Astrocyte of the cerebellum (primary cell): ENCODE results near the gene CRKL.

Experiments used
- DNase-seq: peaks from one replicate; pipeline ENCODE4 v3.0.0-alpha.2; 2011; ENCODE audit warnings: low read depth
- H3K4me3 ChIP-seq: 2 replicates; pipeline ENCODE4 v1.5.1; 2011; ENCODE audit warnings: mild to moderate bottlenecking, low read depth, low read length, moderate library complexity
- CTCF ChIP-seq: IDR thresholded peaks from 2 replicates; pipeline ENCODE4 v1.5.1; 2012; ENCODE audit warnings: low read length, low read depth, moderate library complexity, mild to moderate bottlenecking; ENCODE audit errors: missing control alignments
- in situ Hi-C: cut with HindIII; loops from 2 replicates; pipeline ENCODE4 v1.10.0; 2017; ENCODE audit warnings: low sequenced_read_pairs

Gene CRKL

GRCh38 chr22:20965104-20965887, 48.1 kb downstream of the CRKL start:
- in situ Hi-C loops, result no loop called here
- H3K4me3 ChIP-seq, result peak overlapping the region; percentile 27
- no peak for TF ChIP-seq CTCF
- no peak for DNase-seq

DNA sequence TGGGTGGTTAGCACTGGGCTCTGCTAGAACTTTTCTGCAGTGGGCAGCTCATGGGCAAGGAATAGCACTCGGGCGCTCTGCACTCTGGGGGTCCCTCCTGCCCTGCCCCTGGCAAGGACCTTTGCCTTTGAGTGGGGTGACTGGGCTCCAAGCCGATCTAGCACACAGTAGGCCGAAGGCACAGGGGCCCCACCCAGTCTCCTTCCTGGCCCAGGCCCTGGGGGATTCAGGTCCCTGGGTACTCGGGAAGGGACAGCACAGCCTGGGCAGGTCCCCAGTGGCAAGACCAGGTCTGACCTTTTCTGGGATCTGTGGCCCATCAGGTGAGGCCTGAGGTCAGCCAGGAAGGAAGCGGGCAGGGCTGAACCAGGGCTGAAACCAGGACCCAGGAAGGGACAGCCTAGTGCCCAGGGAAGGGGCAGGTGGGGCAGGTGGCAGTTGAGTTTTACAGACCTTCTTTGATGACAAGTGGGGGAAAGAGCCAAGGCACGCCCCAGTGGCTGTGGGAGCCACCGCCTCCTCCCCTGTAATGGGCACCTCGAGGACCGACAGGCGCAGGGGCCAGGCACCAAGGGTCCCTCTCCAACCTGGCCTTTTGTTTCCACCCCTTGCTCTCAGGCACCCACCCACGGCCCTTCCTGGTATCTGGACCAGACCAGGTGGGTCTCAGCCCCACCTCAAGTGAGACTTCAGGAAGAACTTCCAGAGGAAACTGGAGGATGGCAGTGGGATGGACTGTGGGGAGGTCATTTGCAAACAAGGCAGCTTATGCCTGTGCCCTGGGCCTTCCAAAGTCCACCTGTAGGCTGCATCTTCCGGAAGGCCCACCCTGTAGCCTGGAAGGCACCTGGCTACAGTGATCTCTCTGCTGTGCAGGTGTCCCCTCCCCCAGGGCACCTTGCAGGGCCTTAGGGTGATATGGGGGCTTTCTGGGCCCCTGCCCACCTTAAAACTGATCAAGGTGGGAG, 49.0 kb downstream of the CRKL start:
- in situ Hi-C loops, result no loop called here
- TF ChIP-seq CTCF, result no peak
- DNase-seq, result no peak
- H3K4me3 ChIP-seq, result no peak overlapping the region

- H3K4me3 ChIP-seq, result no peak within 1 kb of the TSS
- DNase-seq, result no peak
- in situ Hi-C loops, result no loop called here
- no peak for TF ChIP-seq CTCF
Observed at GRCh38 chr22:20966883-20967696, 49.9 kb downstream of the CRKL start, which contains the start of gene AIFM3. AIFM3 (plus strand) TSS chr22:20967255; CDS start chr22:20967945, 690 bp downstream.

DNA sequence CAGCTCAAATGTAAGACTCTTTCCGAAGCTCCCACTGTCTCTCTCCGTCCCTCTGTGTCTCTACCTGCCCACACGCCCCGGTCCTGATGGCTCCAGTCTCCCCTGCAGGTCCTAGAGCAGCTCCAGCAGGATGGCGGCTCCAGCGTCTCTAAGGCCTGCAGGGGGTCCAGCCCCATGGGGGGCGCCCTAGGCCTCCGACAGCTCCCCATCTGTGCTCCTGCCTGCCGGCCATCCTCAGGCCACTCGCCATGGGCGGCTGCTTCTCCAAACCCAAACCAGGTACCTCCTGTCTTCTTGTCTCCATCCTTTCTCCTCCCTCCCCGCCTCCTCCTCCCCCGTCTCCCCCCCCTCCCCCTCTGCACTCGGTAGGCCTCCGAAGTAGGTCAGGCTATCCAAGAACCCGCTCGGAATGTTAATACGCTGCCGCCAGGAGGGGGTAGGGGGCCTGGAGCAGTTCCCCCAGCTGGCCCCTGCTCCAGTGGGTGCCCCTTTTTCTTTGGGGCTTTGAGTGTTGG, 50.5 kb downstream of the CRKL start:
- no peak for TF ChIP-seq CTCF
- no peak overlapping the region for H3K4me3 ChIP-seq
- in situ Hi-C loops, result no loop called here
- no peak for DNase-seq

GRCh38 chr22:20968281-20968977, 51.2 kb downstream of the CRKL start:
- in situ Hi-C loops, result no loop called here
- H3K4me3 ChIP-seq, result no peak overlapping the region
- DNase-seq, result no peak
- no peak for TF ChIP-seq CTCF
